ENCODE results near the gene HTR3E.

DNA sequence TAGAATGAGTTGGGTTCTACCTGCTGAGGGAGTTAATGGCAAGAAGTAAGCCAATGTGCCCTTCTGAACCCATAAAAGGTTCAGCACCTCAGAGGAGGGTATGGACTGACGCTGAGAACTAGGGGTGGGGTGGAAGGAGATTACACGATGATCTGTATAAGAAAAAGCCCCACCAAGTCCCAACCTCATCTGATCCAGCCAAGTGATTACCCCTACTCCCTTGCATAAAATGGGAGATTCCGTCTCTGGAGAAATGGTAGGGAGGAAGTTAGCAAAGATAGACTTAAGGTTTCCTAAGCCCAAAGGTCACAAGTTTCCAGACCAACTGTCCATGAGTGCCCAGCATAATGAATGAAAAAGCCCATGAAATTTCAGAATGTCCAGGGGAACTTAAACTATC, 51.2 kb downstream of the HTR3E start:
- TF ChIP-seq, protein P1, sequence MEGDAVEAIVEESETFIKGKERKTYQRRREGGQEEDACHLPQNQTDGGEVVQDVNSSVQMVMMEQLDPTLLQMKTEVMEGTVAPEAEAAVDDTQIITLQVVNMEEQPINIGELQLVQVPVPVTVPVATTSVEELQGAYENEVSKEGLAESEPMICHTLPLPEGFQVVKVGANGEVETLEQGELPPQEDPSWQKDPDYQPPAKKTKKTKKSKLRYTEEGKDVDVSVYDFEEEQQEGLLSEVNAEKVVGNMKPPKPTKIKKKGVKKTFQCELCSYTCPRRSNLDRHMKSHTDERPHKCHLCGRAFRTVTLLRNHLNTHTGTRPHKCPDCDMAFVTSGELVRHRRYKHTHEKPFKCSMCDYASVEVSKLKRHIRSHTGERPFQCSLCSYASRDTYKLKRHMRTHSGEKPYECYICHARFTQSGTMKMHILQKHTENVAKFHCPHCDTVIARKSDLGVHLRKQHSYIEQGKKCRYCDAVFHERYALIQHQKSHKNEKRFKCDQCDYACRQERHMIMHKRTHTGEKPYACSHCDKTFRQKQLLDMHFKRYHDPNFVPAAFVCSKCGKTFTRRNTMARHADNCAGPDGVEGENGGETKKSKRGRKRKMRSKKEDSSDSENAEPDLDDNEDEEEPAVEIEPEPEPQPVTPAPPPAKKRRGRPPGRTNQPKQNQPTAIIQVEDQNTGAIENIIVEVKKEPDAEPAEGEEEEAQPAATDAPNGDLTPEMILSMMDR (IDR thresholded peaks at IDR 0.05) = no peak
- no peak for TF ChIP-seq POLR2A (IDR thresholded peaks at IDR 0.05)
